IPS DF 4.7 (cell line): ENCODE results near the gene SP3.

Experiments used
- DNase-seq: peaks from one replicate; pipeline ENCODE4 v3.0.0-alpha.2; 2013; ENCODE audit warnings: low spot score; ENCODE audit errors: extremely low read depth

Gene SP3

DNA sequence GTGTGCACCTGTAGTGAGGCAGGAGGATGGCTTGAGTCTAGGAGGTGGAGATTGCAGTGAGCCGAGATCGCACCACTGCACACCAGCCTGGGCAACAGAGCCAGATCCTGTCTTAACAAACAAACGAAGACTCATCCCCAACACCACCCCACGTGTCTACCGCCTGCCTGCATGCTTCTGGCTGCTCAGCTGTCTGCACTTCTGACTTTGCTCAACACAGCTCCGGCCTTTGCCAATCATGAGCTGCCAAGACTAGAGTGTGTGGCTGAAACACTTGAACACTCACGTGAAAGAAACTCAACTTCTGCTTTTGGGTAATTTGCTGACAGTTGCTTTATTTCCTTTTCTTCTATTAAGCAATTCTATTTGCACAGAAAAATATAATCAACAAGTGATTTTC lies 32.1 kb upstream of the SP3 start:
- no peak for DNase-seq

DNA sequence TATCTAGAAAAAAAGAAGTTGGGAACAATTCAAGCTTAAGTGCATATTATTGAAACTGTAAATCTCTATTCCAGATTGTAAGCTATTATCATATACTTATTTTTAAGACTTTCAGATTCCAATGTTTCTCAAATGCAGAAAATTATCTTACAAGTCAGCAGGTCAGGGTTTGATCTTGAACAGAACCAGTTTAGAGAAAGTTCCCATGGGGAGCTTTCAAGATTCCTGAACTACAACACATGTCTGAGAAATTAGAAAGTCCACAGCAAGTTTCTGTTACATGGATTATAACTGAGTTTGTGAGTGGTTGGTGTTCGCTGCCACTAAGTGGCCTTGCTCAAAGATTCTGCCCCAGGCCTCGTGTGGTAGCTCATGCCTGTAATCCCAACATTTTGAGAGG lies 31.6 kb upstream of the SP3 start:
- no peak for DNase-seq

DNA sequence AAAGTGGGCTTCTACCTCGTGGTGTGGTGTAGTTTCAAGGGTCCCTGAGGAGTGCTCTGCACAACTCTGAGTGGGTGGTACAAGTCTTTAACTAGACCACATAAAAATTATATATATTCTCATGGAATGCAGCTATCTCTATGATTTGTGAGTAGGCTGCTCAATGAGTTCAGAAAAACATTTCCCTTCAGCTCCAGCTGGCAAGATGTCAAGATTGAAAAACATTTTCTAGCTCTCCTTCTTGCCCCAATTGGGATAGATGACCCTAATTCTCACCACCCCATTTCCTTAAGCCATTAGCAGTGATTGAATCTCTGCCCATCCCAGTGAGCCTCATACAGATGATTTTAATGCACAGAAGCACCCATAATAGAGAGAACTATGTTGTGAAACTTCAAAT lies 28.3 kb upstream of the SP3 start:
- no peak for DNase-seq

- DNase-seq, result no peak
Measured at GRCh38 chr2:173991856-173992588, 26.8 kb upstream of the SP3 start.

- DNase-seq, result no peak
Measured at GRCh38 chr2:173990970-173991819, 26.0 kb upstream of the SP3 start.

DNA sequence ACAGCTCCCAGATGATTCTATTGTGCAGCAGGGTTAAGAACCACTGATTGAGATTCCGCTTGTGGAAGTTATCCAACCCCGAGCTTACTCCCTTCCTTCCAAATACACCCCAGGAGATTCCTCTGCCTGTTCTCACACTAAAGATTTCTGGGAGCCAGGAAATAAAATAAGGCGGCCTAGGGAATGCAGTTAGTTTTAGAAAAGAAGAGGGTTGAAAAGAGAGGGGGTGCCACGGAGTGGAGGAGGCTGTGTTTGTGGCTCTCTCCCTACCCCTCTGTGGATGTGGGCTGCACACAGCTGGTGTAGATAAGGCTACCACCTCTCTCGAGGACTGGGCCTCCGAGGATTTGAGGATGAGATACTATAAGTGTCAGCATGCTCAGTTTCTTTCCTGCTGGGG lies 25.1 kb upstream of the SP3 start:
- no peak for DNase-seq

- DNase-seq, result no peak
Measured at GRCh38 chr2:173989884-173990215, 24.7 kb upstream of the SP3 start.

DNA sequence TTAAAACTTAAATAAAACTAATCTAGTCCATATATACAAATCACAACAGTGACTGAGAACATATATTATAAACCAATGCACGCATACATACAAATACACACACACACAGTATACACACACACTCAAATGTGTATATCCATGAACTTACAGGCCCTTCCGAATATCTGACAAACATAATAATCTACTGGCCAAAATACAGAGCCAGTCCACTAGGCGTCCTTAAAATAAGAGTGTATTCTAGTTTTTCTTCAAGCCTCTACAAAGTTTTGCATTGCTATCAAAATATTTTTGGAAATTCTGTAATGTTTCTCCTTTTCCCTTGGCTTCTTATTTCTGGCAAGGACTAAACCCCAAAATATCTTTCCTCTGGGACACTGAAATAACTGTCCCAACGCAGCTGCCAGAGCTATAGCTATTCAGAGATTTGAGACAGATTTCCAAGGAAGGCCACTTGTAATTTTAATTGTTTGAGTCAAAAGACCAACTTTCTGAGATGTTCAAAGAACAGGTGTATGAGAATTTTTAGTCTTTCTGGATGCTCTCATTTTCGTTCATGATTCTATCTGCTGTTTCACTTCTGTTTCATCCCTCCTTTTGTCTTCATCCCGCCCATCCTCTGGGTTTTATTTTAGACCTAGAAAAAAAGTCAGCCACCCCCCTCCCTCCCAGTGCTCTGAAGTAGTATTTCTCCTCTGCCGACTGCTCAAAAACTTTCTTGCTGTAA lies 24.1 kb upstream of the SP3 start:
- DNase-seq, result no peak

GRCh38 chr2:173986805-173987204 lies 21.6 kb upstream of the SP3 start:
- no peak for DNase-seq

DNA sequence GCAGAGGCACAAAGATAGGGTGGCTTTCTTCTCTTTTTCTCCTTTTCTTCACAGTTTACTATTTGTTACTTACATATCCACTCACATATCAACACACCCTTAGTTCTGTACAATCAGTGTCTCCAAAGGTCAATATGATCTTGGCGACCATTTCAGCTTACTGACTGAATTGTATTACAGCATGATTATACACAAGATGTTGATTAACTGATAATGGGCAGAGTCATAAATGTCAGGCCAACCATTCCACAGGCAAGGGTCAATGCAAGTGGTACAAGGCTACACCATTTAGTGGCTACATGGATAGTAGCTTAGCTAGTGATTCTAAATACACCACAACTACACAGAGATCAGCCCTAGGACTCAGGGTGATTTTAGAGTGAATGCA lies 20.4 kb upstream of the SP3 start:
- DNase-seq, result no peak

GRCh38 chr2:173984866-173985604 lies 19.9 kb upstream of the SP3 start:
- DNase-seq, result no peak

DNA sequence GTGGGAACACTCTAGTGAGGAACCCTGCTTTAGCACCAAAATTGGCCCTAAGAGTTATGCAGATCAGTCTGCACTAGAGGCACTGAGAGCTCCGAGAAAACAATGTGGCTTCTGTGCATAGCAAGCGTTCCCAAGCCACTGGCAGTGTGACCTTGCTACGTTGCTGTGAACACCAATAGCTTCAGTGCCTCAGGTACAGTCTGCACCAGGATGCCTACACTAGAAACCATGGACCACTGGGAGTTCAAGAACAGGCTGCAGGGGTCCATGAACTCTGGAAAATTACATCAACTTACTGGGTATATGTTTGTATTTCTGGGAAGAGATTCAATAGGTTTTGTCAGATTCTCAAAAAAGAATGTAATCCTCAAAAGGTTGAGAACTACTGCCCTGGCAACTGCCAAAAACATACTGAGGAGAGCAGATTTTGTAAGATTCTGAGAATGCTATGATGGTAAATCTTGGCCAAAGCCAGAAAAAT lies 18.3 kb upstream of the SP3 start:
- DNase-seq, result no peak

DNA sequence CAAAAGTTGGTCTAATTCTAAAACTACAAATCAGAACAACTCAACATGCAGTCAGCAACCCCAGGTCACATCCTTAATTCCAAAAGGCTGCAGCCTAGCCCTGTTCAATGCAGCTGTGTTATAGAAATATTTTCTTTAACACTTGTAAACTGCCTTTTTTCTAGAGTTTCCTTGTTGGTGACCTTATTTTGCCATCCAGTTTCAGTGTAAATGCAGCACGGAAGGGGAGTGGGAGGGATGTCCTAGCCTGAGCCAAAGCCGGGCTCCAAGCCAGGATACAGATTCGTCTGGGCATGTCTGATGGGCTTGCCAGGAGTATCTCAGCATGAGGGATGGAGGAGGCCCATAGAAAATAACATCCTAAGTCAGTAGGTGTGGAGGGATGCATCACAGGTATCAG lies 17.7 kb upstream of the SP3 start:
- no peak for DNase-seq

DNA sequence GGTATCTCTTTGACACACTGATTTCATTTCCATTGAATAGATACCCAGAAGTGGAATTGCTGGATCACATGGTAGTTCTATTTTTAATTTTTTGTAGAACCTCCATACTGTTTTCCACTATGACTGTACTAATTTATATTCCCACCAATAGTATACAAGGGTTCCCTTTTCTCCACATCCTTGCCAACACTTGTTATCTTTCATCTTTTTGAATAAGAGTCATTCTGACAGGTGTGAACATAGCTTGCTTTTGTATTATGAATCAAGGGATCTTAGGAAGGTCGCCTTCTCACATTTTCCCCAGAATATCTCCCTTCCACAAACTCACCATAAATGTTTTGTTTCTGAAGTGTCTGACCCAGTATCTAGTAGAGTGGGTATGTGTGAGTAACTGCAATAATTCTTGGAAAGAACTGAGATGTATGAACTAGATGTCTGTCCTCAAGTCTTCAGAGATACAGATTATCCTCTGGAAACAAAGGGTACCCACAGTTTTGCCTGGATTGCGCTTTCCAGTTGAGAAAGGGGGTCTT lies 17.1 kb upstream of the SP3 start:
- no peak for DNase-seq

DNA sequence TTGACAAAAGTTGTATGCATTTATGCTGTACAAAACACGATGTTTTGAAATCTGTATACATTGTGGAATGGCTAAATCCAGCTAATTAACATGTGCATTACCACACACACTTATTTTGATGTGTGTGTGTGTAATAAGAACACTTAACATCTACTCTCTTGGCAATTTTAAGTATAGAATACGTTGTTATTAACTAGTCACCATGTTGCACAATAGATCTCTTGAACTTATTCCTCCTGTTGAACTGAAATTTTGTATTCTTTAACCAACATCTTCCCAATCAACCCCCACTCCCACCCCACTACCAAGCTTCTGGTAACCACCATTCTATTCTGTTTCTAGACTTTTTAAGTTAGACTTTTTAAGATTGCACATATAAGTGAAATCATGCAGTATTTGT lies 16.3 kb upstream of the SP3 start:
- no peak for DNase-seq

DNA sequence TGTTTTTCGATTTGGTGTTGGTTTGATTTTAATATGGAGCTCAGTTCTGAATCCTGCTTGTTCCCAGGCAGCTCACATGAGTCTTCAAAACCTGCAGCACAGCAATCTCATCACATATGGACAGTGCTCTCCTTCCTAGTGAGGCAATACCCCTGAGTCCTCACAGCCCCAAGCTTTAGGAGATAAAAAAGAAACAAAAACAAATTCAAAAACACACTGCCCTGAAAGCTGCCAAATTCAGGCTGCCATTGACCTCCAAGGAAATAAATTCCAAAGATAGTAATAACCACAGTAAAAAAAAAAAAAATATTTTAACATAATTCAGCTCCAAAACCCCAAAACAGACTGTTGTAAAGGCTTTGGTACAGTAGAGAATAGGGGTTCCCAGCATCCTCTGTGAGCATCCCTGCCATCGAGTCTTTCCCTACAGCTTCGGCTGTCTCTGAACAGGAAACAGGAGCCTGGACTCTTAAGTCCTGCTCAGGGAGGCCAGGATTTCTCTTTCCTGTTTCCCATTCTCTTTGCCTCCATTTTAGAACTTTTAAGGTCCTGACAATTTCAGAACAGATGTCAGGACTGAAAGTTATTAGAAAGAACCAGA lies 14.7 kb upstream of the SP3 start:
- DNase-seq, result no peak

- DNase-seq, result no peak
Measured at GRCh38 chr2:173978447-173978846, 13.3 kb upstream of the SP3 start.

- DNase-seq, result no peak
Measured at GRCh38 chr2:173972636-173973035, 7.5 kb upstream of the SP3 start.

DNA sequence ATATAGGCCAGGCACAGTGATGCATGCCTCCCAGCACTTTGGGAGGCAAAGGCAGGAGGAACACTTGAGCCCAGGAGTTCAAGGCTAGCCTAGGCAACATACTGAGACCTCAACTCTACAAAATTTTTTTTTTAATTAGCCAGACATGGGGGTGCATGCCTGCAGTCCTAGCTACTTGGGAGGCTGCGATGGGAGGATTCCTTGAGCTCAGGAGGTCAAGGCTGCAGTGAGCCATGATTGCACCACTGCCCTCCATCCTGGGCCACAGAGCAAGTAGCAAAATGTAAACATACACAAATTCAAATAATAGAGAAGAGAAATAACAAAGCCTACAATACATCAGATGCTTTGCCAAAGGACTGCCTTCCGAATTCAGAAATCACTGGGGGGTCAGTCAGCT lies 7.0 kb upstream of the SP3 start:
- no peak for DNase-seq

- no peak for DNase-seq
Measured at GRCh38 chr2:173970516-173970924, 5.3 kb upstream of the SP3 start.

GRCh38 chr2:173969886-173970285 lies 4.7 kb upstream of the SP3 start:
- DNase-seq, result no peak
